Measurements from ENCODE around the gene NEDD9.

The NEDD9 gene

DNA sequence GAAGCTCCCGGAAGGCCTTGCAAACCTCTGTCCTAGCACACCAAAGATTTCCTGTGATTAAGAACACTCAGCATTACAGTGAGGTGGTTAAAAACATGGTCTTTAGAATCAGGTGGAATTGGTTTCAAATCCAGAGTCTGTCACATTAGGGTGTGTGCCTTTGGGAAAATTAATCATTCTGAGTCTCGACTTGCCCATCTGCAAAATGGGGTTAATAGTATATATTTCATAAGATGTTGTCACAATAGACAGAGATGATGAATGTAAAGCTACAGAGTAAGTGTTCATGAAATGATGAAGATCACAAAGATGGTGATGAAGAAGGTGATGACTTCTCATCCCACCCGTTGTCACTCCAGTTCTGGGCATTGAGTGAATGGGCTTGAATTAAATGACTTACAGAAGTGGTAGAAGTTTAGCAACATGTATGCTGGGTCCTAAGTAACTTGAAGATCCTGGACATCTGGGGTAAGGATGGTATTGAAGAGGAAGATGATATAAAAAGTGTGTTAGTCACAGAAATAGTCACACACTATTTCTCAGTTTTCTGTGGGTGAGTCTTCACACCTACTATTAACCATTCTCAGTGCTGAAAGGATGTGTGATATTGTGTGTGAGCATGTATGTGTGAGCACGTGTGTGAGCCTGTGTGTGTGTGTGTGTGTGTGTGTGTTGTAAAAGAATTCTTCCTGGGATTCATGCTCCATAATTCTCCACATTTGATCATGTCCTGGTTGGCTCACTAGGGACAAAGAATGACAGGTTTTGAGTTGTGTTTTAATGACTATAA, 28.0 kb upstream of the NEDD9 start:
- no peak for DNase-seq (ENCODE audit: low spot score)

DNA sequence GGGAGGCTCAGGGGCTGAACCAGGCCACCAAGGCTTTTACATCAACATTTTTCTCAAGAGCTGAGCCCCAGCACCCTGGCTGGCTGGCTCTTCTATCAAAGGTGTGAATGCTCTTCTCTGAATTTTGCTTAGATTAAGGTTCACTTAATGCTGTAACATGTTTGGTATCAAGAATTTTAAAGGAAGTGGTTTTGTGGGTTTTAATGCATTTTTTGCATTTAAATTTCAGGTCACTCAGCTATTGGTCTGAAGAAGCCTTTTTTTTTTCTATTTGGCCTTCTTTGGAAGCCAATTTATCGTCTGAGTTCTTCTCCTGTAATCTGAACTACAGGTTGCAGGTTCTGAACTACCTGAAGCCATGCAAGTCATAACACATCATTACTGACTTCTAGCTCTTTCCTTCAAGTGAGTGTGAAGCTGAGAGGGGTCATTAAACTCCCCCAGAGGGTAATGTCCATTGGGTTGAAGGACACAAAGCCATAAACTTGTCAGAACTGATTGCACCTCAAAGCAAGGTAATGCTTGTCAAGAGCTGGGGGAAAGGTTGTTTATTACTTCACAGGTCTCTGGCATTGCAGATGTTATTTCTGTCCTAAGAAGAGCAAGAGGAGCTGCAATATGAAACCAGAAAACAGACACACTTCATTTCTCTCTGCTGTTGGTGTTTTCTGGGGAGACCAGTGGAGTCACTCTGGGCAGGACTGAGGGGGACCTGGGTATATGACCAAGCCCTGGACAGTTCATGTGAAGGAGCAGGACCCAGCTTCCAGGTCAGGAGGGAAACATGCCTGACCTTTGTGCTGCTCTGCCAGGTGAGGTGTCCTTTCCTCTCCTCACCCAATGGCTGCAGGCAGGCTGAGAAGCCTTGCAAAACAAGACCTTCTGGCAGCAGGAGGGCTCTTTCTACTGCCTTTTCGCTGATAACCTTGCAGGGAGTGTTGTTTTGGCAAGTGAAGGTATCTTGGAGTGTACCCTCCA, 26.1 kb upstream of the NEDD9 start:
- DNase-seq (ENCODE audit: low spot score): no peak

DNA sequence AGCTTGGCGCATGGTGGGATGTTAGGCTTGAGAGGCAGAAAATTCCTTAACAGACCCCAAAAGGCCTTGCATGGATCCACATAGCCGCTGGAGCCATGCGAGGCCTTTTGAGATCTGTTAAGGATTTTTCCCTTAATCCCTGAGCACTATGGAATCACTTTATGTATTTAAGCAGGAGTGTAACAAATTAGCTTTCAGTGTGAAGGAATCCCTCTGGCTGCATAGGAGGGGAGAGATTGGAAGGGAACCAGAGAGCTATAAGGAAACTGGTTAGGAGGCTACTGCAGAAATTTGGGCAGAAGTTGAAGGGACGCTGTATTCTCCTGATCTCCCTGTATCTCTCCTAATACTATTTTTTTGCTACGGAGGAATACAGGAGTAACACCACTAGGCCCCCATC, 23.1 kb upstream of the NEDD9 start:
- no peak for DNase-seq (ENCODE audit: low spot score)

DNA sequence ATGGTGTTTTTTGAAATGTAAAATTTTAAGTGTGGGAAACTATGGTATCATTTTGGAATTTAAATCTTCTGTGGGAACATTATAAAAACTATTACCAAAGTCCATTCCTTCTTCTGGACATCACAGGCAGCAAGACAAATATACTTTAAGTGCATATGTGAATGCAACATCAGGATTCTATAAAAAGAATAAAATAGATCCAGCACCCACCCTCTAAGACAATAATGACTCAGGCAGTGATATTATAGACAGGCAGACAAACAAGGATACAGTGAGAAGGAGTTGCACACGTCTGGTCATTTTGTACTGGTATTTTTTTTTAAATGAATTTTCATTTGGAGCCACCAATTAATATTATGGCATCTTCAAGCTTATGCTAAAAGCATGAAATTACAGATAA, 21.1 kb upstream of the NEDD9 start:
- DNase-seq (ENCODE audit: low spot score): no peak

- peak; percentile 75 for DNase-seq (ENCODE audit: low spot score)
Measured at GRCh38 chr6:11251553-11252360, 19.3 kb upstream of the NEDD9 start.

- no peak for DNase-seq (ENCODE audit: low spot score)
Measured at GRCh38 chr6:11250108-11250507, 17.6 kb upstream of the NEDD9 start.

DNA sequence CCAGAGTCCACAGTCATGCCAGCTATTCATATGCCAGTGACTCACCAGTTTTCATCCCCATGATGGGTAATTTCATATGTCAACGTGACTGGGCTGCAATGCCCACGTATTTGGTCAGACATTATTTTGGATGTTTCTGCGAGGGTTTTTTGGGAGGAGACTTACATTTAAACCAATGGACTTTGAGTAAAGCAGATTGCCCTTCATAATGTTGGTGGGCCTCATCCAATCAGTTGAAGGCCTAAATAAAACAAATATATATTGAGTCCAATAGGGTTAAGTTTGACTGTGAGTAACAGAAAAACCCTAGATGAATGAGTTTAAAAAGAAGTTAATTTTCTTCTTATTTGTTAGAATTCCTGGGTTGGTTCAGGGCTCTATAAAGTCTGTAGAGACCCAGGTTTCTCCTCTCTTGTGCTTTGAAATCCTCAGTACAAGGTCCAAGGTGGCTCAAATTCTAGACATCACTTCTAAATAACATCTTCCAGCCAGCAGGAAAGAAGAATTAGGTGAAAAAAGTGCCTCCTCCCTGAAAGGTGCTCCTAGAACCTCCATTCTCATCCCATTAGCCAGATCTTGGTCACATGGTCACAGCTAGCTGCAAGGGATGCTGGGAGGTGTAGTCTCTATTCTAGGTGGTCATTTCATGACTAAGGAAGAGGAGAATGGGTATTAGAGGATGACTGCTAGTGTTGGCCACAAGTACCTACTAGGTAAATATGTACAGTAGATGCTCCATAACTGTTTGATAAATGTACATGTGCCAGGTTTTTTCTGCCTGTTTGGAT, 16.7 kb upstream of the NEDD9 start:
- no peak for DNase-seq (ENCODE audit: low spot score)

- no peak for DNase-seq (ENCODE audit: low spot score)
Measured at GRCh38 chr6:11246722-11247121, 14.3 kb upstream of the NEDD9 start.

DNA sequence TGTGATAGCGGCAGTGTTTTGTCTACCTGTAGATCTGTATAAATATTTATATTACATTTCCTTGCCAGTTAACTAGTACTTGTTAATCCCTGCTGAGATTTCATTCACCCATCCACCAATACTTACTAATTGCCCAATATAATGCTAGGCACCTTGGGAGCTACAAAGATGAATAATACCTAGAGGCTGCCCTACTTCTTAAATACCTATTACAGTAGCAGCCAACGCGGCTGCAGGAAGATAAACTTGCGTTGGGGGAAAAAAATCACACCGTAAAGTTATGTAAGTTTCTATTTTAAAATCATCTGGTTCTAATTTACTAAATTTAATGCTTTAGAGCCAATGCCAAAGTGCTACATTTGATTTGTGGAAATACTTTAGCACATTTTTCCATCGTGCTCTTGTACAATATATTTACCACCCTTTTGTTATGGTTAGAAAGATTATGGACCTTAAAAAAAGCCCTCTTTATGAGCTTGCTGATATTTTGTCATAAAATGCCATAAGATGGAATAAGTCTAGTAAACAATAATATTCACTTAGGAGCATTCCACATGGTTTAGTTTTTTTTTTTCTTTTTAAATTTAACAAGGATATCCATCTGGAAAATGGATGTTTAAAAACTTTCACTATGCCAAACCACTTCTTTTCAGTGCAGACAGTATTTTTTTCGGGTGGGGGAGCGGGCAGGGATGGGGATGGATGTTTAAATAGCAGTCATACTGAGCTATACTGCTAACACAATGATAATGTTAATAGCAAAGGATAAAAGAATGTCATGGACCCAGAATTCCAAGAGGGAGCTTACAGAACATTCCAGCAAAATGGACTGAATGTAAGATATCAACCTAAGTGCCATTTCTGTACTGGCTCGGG, 13.2 kb upstream of the NEDD9 start:
- DNase-seq (ENCODE audit: low spot score): no peak

- DNase-seq (ENCODE audit: low spot score): no peak
Measured at GRCh38 chr6:11244387-11245126, 12.1 kb upstream of the NEDD9 start.

DNA sequence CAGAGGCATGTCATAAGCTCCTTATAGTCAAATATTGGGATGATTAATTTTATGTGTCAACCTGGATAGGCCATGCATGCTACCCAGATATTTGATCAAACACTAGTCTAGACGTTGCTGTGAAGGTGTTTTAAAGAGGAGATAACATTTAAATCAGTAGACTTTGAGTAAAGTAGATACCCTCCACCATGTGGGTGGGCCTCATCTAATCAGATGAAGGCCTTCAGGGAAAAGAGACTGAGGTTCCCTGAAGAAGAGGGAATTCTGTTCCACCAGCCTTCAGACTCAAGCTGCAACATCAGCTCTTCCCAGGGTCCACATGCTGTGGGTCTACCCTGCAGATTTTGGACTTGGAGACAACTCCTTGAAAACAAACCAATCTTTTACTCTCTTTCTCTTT, 11.4 kb upstream of the NEDD9 start:
- DNase-seq (ENCODE audit: low spot score): no peak

GRCh38 chr6:11242711-11243110, 10.2 kb upstream of the NEDD9 start:
- DNase-seq (ENCODE audit: low spot score): no peak

DNA sequence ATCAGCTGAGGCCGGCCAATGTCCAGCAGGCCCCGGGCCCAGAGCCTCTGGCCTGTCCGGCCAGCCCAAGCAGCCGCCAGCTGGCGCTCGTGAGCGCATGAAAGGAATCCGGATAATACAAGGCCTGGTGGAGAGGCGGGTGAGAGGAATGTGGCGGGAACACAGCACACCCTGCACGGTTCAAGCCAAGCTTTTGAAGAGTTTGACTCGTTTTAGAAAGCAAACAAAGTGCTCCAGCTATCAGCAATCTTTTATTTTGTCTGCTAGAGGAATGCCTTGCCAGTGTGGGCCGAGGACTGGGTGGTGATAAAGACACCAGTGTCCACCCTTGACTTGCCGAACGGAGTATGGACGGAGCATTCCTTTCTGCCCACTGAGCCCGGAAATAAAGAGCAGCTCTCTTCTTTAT, 9.3 kb upstream of the NEDD9 start:
- DNase-seq (ENCODE audit: low spot score): no peak

DNA sequence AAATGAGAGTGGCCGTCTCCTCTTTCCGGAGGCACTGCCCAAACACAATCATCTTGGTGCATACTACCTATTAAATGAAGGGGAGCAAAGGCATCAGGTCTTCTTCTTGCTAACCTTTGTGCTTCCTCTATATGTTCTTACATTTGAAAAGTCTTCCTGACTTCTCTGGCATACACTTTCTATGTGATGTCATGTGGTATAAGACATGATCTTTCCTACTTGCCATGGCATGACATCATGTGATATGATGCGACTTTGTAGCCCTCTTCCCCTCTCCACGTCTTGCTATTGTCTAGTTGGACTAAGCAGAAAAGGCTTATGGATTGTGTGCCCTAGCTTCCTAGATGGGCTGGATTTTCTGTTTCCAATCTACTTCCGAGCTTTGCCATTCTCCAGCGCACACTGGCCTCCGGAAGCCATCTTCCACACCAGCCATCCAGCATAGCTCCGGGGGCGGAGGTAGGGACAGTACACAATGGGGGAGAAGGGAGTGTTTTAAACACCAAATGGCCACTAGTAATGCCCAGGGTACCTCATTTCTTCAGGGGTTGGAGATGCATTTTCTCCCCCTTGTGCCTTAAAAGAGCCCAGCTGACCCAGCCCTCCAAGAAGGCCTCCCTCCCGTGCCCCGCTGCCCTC, 8.8 kb upstream of the NEDD9 start:
- DNase-seq (ENCODE audit: low spot score): no peak

DNA sequence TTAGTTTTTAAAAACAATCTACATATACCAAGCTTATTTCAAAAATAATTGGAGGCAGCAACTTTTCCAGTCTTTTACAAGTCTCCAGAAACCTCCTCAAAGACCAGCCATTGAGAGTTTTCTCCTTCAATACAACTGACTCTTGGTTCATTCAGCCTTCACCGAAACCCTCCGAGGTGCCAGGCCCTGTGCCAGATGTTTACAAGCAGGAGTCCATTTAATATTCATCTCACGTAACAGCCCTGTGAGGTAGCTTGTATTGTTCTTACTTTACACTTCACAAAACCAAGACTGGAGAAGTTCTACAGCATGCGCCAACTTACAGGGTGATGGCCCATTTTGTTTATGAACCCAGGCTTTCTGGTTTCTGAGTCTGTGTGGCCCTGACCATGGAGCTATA, 5.5 kb upstream of the NEDD9 start:
- DNase-seq (ENCODE audit: low spot score): no peak

- DNase-seq (ENCODE audit: low spot score): no peak
Measured at GRCh38 chr6:11237428-11237827, 5.0 kb upstream of the NEDD9 start.

DNA sequence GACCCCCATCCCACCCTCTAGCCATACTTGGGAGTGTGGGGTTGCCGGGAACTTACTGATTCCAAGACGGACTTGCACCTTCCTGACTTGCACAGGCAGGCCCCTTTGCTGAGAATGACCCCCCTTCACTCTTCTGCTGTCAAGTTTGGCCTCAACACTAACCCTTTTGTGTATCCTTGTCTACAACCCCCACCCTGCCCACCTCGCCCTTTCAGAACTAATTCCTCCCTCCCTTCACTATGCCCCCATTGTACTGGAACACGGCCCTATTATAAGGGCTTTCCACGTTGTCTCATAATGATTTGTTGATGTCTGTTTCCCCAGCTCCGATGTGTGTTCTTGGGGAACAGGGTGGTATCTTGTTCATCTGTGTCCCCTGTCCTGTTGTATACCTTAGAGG, 4.4 kb upstream of the NEDD9 start:
- no peak for DNase-seq (ENCODE audit: low spot score)

DNA sequence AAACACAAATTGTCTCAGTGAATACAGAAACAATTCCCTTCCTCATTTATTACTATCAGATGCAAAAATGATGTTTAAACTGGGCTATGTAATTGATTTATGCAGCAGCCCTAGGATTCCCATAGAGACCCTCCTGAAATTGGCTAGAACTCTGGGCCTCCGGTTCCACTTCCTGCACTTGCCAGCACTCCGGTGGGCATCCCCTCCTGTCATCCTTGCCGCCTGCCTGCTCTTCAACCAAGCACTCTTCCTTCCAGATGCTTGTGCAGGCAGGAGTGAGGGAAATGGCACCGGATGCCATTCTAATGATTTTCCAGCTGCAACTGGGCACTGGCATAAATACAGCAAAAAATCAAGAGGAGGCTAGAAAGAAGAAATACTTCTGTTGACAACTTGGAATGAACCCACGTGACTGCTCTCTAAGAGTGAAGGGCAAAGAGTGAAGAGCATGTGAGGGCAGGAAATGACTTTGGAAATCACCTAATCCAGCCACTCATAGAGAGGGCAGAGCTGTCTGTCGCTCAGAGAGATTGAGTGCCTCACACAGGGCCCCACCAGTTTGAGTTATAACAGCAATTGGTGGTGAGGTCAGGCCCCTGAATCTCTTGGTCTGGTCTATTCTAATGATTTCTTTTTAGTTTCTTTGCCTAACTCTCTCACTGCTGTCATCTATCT, 3.7 kb upstream of the NEDD9 start:
- no peak for DNase-seq (ENCODE audit: low spot score)

- DNase-seq (ENCODE audit: low spot score): no peak
Measured at GRCh38 chr6:11235062-11235461, 2.6 kb upstream of the NEDD9 start.

All from kidney capillary endothelial cell (primary cell).